Neural cell (in vitro differentiated cells): ENCODE results near the gene RABGEF1. TPM values are rescaled to one million over a fixed set of nuclear protein-coding genes. Genes with fewer than 3 reads are reported as not detected.
"Not testable (repeated sequence)": the region's sequence is repeated elsewhere in the genome, so short reads cannot be mapped to it uniquely, and the experiment has no call there.

Source experiments
- H2AFZ ChIP-seq: fragments of 200-600, 300-800 bp; sonication (generic), shearing (Covaris generic); 2 replicates; pipeline ENCODE4 v1.6.0; 2014; ENCODE audit warnings: low read depth, mild to moderate bottlenecking, antibody characterized with exemption, low read length, moderate library complexity
- H3F3A ChIP-seq: fragments of 200-600 bp; shearing (Covaris generic); 2 replicates; pipeline ENCODE4 v1.6.1; 2016; ENCODE audit warnings: mild to moderate bottlenecking, moderate library complexity, mixed read lengths, antibody characterized with exemption, low read length; ENCODE audit not compliant: insufficient read depth, poor library complexity, severe bottlenecking
- H3K27ac ChIP-seq: fragments of 200-600, 300-800 bp; sonication (generic), shearing (Covaris generic); 2 replicates; pipeline ENCODE4 v1.5.1; 2014; ENCODE audit warnings: mild to moderate bottlenecking, low read length, moderate library complexity
- H3K27me3 ChIP-seq: fragments of 300-800, 200-600 bp; sonication (generic), shearing (Covaris generic); 2 replicates; pipeline ENCODE4 v1.6.0; 2014; ENCODE audit warnings: mild to moderate bottlenecking, low read depth, low read length, moderate library complexity; ENCODE audit not compliant: insufficient read depth
- H3K36me3 ChIP-seq: fragments of 300-800, 200-600 bp; sonication (generic), shearing (Covaris generic); 2 replicates; pipeline ENCODE4 v1.5.1; 2014; ENCODE audit warnings: mild to moderate bottlenecking, antibody characterized with exemption, low read length, moderate library complexity; ENCODE audit not compliant: insufficient read depth
- H3K4me2 ChIP-seq: fragments of 300-800, 200-600 bp; sonication (generic), shearing (Covaris generic); 2 replicates; pipeline ENCODE4 v1.6.0; 2014; ENCODE audit warnings: mild to moderate bottlenecking, low read length
- H3K4me3 ChIP-seq: fragments of 300-800, 200-600 bp; sonication (generic), shearing (Covaris generic); 2 replicates; pipeline ENCODE4 v1.5.1; 2014; ENCODE audit warnings: mild to moderate bottlenecking, low read length, moderate library complexity
- H3K79me2 ChIP-seq: fragments of 200-600 bp; shearing (Covaris generic); replicated peaks from 2 replicates; pipeline ENCODE4 v1.6.0; 2014; ENCODE audit warnings: mild to moderate bottlenecking, low read length, moderate library complexity; ENCODE audit not compliant: insufficient read depth
- H3K9ac ChIP-seq: fragments of 300-800, 200-600 bp; sonication (generic), shearing (Covaris generic); 2 replicates; pipeline ENCODE4 v1.6.1; 2016; ENCODE audit warnings: mild to moderate bottlenecking, low read length, mixed read lengths
- H3K9me2 ChIP-seq: fragments of 200-600 bp; shearing (Covaris generic); 2 replicates; pipeline ENCODE4 v1.6.1; 2016; ENCODE audit warnings: mild to moderate bottlenecking, low read length, mixed read lengths; ENCODE audit not compliant: insufficient read depth
- H3K9me3 ChIP-seq: fragments of 200-600, 300-800 bp; sonication (generic), shearing (Covaris generic); 2 replicates; pipeline ENCODE4 v1.6.1; 2016; ENCODE audit warnings: mild to moderate bottlenecking, mixed run types, low read length, moderate library complexity, mixed read lengths
- H4K20me1 ChIP-seq: fragments of 200-600 bp; shearing (Covaris generic); 2 replicates; pipeline ENCODE4 v1.6.1; 2016; ENCODE audit warnings: mild to moderate bottlenecking, mixed run types; ENCODE audit not compliant: insufficient read depth
- EP300 ChIP-seq: fragments of 450-650 bp; conservative IDR thresholded peaks from 2 replicates; pipeline ENCODE4 v1.6.1; 2014; ENCODE audit warnings: antibody characterized with exemption, mild to moderate bottlenecking, moderate library complexity; ENCODE audit not compliant: poor library complexity, severe bottlenecking
- EZH2 ChIP-seq: fragments of 200-600, 300-800 bp; shearing (Covaris generic), sonication (generic); IDR thresholded peaks from 2 replicates; pipeline ENCODE4 v1.6.1; 2014; ENCODE audit warnings: antibody characterized with exemption, low read length, borderline replicate concordance, mild to moderate bottlenecking; ENCODE audit not compliant: insufficient read depth, poor library complexity, severe bottlenecking
- MXI1 ChIP-seq: fragments of 450-650 bp; conservative IDR thresholded peaks from 2 replicates; pipeline ENCODE4 v1.6.1; 2014; ENCODE audit warnings: antibody characterized with exemption, mild to moderate bottlenecking; ENCODE audit not compliant: poor library complexity, severe bottlenecking
- POLR2AphosphoS5 ChIP-seq: IDR thresholded peaks from 2 replicates; pipeline ENCODE4 v1.6.1; 2012
- RAD21 ChIP-seq: fragments of 450-650 bp; conservative IDR thresholded peaks from 2 replicates; pipeline ENCODE4 v1.6.1; 2014; ENCODE audit warnings: antibody characterized with exemption, mild to moderate bottlenecking, moderate library complexity
- REST ChIP-seq: IDR thresholded peaks from 2 replicates; pipeline ENCODE4 v1.6.1; 2012; ENCODE audit warnings: borderline replicate concordance
- SMC3 ChIP-seq: fragments of 450-650 bp; conservative IDR thresholded peaks from 2 replicates; pipeline ENCODE4 v1.6.1; 2014; ENCODE audit warnings: antibody characterized with exemption, mild to moderate bottlenecking, moderate library complexity; ENCODE audit not compliant: poor library complexity
- TAF1 ChIP-seq: IDR thresholded peaks from 2 replicates; pipeline ENCODE4 v1.6.1; 2012; ENCODE audit warnings: low read depth
- polyA plus RNA-seq: library from polyadenylated mRNA; depleted of rRNA; stranded (reverse); fragments of >200 nt; gene quantifications from 2 replicates; pipeline ENCODE4 v1.2.3, GENCODE V29; 2014
- TF ChIP-seq, protein P1 (sequence below): fragments of 450-650 bp; IDR thresholded peaks from 2 replicates; pipeline ENCODE4 v1.5.1; 2014; ENCODE audit warnings: antibody characterized with exemption, mild to moderate bottlenecking, moderate library complexity; ENCODE audit not compliant: poor library complexity, severe bottlenecking

The RABGEF1 gene
- polyA plus RNA-seq, 1 donor from 2014 or later = 34.8 TPM

DNA sequence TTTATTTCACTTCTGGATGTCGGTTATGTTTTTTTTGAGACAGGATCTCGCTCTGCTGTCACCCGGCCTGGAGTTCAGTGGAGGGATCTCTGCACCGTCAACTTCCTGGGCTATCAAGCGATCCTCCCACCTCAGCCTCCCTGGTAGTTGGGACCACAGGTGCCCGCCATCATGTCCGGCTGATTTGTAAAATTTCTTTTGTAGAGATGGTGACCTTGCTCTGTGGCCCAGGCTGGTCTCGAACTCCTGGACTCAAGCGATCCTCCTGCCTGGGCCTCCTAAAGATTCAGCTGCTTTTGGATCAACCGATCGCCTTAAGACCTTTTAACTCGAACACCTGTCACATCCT lies 606 bp upstream of the RABGEF1 start:
- H3K79me2 ChIP-seq = peaks cover 18% of the 10 kb centered on the region
- H3K9me2 ChIP-seq = no peaks in the 10 kb centered on the region
- H3K4me2 ChIP-seq = peak overlapping the region; percentile 82
- no peaks in the 10 kb centered on the region for H3K9me3 ChIP-seq
- TF ChIP-seq RAD21 (no peak), POLR2AphosphoS5 (no peak), EZH2 (no peak), MXI1 (no peak), REST (no peak)
- no peaks in the 10 kb centered on the region for H4K20me1 ChIP-seq
- no peaks in the 10 kb centered on the region for H3K36me3 ChIP-seq
- H3K4me3 ChIP-seq = peak overlapping the region; percentile 95
- no peaks in the 10 kb centered on the region for H3K27me3 ChIP-seq
- peak overlapping the region; percentile 87 for H3K27ac ChIP-seq
- H3F3A ChIP-seq = no peaks in the 10 kb centered on the region
- H2AFZ ChIP-seq = peak overlapping the region; percentile 94
- peak overlapping the region; percentile 88 for H3K9ac ChIP-seq

DNA sequence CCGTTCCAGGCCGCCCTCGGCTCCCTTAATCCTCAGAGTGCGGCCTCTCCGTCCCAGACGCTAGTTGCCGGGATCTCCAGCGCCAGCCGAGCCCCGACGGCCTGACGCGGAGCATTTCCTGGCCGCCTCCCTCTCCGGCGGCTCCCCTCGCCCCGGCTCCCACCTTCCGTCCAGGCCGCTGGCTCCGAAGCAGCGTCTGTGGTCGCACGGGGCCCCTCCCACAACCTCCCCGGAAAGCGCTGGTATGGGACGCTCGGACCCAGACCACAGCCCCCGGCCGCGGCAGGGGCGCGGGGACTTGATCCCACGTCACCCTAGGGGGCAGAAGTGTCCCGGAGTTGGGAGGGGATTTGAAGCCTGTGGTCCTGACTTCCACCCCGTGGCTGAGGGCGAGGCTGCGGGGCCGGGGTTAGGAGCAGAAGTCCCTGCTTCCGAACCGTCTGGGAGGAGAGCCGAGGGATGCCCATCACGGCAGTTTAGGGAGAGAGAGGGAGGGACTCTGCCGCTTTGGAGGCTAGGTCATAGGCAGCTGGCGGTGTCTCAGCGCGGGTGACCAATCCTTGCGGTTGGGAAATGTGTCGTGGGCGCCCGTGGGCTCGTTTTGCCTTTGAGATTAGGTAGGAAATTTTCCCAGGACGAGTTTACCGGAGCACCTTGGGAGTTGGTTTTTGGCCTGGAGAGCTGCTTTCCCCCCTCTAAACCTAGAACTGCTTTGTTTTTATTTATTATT lies 612 bp downstream of the RABGEF1 start:
- not testable (repeated sequence) for H3K9me2 ChIP-seq, H3K9me3 ChIP-seq, H3F3A ChIP-seq, H3K27me3 ChIP-seq, H4K20me1 ChIP-seq, H3K36me3 ChIP-seq, H3K4me2 ChIP-seq
- Histone ChIP-seq H3K9ac (peak overlapping the region; percentile 88), H3K79me2 (peaks cover 18% of the 10 kb centered on the region), H2AFZ (peak overlapping the region; percentile 94), H3K27ac (peak overlapping the region; percentile 87), H3K4me3 (peak overlapping the region; percentile 95)
- TF ChIP-seq, protein P1, sequence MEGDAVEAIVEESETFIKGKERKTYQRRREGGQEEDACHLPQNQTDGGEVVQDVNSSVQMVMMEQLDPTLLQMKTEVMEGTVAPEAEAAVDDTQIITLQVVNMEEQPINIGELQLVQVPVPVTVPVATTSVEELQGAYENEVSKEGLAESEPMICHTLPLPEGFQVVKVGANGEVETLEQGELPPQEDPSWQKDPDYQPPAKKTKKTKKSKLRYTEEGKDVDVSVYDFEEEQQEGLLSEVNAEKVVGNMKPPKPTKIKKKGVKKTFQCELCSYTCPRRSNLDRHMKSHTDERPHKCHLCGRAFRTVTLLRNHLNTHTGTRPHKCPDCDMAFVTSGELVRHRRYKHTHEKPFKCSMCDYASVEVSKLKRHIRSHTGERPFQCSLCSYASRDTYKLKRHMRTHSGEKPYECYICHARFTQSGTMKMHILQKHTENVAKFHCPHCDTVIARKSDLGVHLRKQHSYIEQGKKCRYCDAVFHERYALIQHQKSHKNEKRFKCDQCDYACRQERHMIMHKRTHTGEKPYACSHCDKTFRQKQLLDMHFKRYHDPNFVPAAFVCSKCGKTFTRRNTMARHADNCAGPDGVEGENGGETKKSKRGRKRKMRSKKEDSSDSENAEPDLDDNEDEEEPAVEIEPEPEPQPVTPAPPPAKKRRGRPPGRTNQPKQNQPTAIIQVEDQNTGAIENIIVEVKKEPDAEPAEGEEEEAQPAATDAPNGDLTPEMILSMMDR = peak; percentile 42
- TF ChIP-seq TAF1 (peak; percentile 3), RAD21 (peak; percentile 30)

GRCh38 chr7:66741710-66742049 lies 1.1 kb downstream of the RABGEF1 start:
- H3K4me2 ChIP-seq = no peak overlapping the region
- peak overlapping the region; percentile 88 for H3K9ac ChIP-seq

More at GRCh38 chr7:66741710-66742049, 1.1 kb downstream of the RABGEF1 start:
- Histone ChIP-seq H2AFZ (no peak overlapping the region), H3K9me3 (no peaks in the 10 kb centered on the region), H3F3A (no peaks in the 10 kb centered on the region), H3K27me3 (no peaks in the 10 kb centered on the region), H3K79me2 (peaks cover 18% of the 10 kb centered on the region), H3K27ac (no peak overlapping the region), H3K4me3 (peak overlapping the region; percentile 95), H3K36me3 (no peaks in the 10 kb centered on the region), H3K9me2 (no peaks in the 10 kb centered on the region), H4K20me1 (no peaks in the 10 kb centered on the region)
- TF ChIP-seq TAF1 (no peak), SMC3 (no peak), EZH2 (no peak), REST (no peak), MXI1 (no peak), EP300 (no peak), POLR2AphosphoS5 (no peak), RAD21 (no peak)
- TF ChIP-seq, protein P1 = no peak
